Calu3 (cell line): ENCODE data around the gene SLC22A25. TPM values are rescaled to one million over a fixed set of nuclear protein-coding genes. Genes with fewer than 3 reads are reported as not detected.

Experiments used
- BruUV-seq: library from RNA; stranded (reverse); fragments of 400-500 nt; replicated peaks from 2 replicates; lab custom pipeline; 2021; lab: Mats Ljungman, UMichigan
- CTCF ChIA-PET: fragments of 300-600 bp; sonication (Branson Sonifier 250); formaldehyde crosslinking; loops from one replicate; lab custom pipeline; 2022; ENCODE audit warnings: antibody characterized with exemption; lab: Charles Lee
- DNase-seq: peaks from one replicate; pipeline ENCODE4 v3.0.0; 2022
- H3K27ac Mint-ChIP-seq: one replicate; pipeline ENCODE4 v1.8.0; 2022; ENCODE audit warnings: mixed read lengths; ENCODE audit not compliant: unreplicated experiment
- H3K27me3 Mint-ChIP-seq: one replicate; pipeline ENCODE4 v1.8.0; 2022; ENCODE audit warnings: mixed read lengths; ENCODE audit not compliant: unreplicated experiment
- H3K36me3 Mint-ChIP-seq: one replicate; pipeline ENCODE4 v1.8.0; 2022; ENCODE audit warnings: mild to moderate bottlenecking, moderate library complexity, mixed read lengths; ENCODE audit not compliant: insufficient read depth, unreplicated experiment
- H3K4me1 Mint-ChIP-seq: one replicate; pipeline ENCODE4 v1.8.0; 2022; ENCODE audit warnings: mild to moderate bottlenecking, low read depth, mixed read lengths; ENCODE audit not compliant: unreplicated experiment
- H3K4me3 Mint-ChIP-seq: one replicate; pipeline ENCODE4 v1.8.0; 2022; ENCODE audit warnings: mild to moderate bottlenecking, low read depth, moderate library complexity, mixed read lengths; ENCODE audit not compliant: unreplicated experiment
- H3K9me3 Mint-ChIP-seq: one replicate; pipeline ENCODE4 v1.8.0; 2022; ENCODE audit warnings: low read depth, mixed read lengths; ENCODE audit not compliant: unreplicated experiment
- CTCF ChIP-seq: fragments of 200-600 bp; IDR thresholded peaks from one replicate; pipeline ENCODE4 v1.8.0; 2022; ENCODE audit warnings: antibody characterized with exemption; ENCODE audit not compliant: unreplicated experiment
- intact Hi-C: fragments of 100-400 bp; cut with micrococcal nuclease; formaldehyde crosslinking; loops from one replicate; pipeline ENCODE4 v1.10.0; 2022; ENCODE audit not compliant: unreplicated experiment
- total RNA-seq: library from RNA; stranded (reverse); gene quantifications from 2 replicates; pipeline ENCODE4 v1.2.3, GENCODE V29; 2022

The SLC22A25 gene
- total RNA-seq, 1 experiment from 2014 or later, result not detected

GRCh38 chr11:63246045-63246444 is 2.6 kb upstream of the SLC22A25 start:
- intact Hi-C loops, result no loop called here
- CTCF ChIA-PET, result no interaction called here
- Mint-ChIP-seq H3K27ac (no peak overlapping the region), H3K9me3 (no peaks in the 10 kb centered on the region), H3K4me3 (no peak overlapping the region), H3K27me3 (peaks cover 88% of the 10 kb centered on the region), H3K36me3 (no peaks in the 10 kb centered on the region), H3K4me1 (no peaks in the 10 kb centered on the region)
- no peak for DNase-seq
- no TSS peak for BruUV-seq
- no peak for TF ChIP-seq CTCF

GRCh38 chr11:63244862-63245261 is 1.5 kb upstream of the SLC22A25 start:
- BruUV-seq, result no TSS peak
- no peak overlapping the region for H3K4me3 Mint-ChIP-seq
- peaks cover 88% of the 10 kb centered on the region for H3K27me3 Mint-ChIP-seq
- no peaks in the 10 kb centered on the region for H3K9me3 Mint-ChIP-seq
- CTCF ChIA-PET, result no interaction called here
- intact Hi-C loops, result no loop called here
- TF ChIP-seq CTCF, result no peak
- H3K4me1 Mint-ChIP-seq, result no peaks in the 10 kb centered on the region
- DNase-seq, result no peak
- no peak overlapping the region for H3K27ac Mint-ChIP-seq
- H3K36me3 Mint-ChIP-seq, result no peaks in the 10 kb centered on the region

GRCh38 chr11:63242089-63242781 is 1.2 kb downstream of the SLC22A25 start:
- CTCF ChIA-PET, result no interaction called here
- H3K27me3 Mint-ChIP-seq, result peaks cover 95% of the 10 kb centered on the region
- H3K4me1 Mint-ChIP-seq, result no peaks in the 10 kb centered on the region
- no peaks in the 10 kb centered on the region for H3K36me3 Mint-ChIP-seq
- H3K4me3 Mint-ChIP-seq, result no peak overlapping the region
- no peaks in the 10 kb centered on the region for H3K9me3 Mint-ChIP-seq
- no TSS peak for BruUV-seq
- no peak overlapping the region for H3K27ac Mint-ChIP-seq
- TF ChIP-seq CTCF, result no peak
- no peak for DNase-seq
- intact Hi-C loops, result no loop called here

- Mint-ChIP-seq H3K27me3 (peaks cover 94% of the 10 kb centered on the region), H3K9me3 (peaks cover 4% of the 10 kb centered on the region), H3K4me1 (no peaks in the 10 kb centered on the region), H3K27ac (no peak overlapping the region), H3K4me3 (no peak overlapping the region), H3K36me3 (no peaks in the 10 kb centered on the region)
- DNase-seq, result no peak
- CTCF ChIA-PET, result no interaction called here
- no TSS peak for BruUV-seq
- intact Hi-C loops, result no loop called here
- no peak for TF ChIP-seq CTCF
These were observed 2.5 kb downstream of the SLC22A25 start for GRCh38 chr11:63240791-63241379.
